ENCODE measurements around the gene LYPLAL1. TPM values are rescaled to one million over a fixed set of nuclear protein-coding genes. Genes with fewer than 3 reads are reported as not detected.
"Not testable (repeated sequence)": the region's sequence is repeated elsewhere in the genome, so short reads cannot be mapped to it uniquely, and the experiment has no call there.

The LYPLAL1 gene
- total RNA-seq, 3 donors from 2014 or later = 14.8 to 18.5 (median 16.9) TPM

DNA sequence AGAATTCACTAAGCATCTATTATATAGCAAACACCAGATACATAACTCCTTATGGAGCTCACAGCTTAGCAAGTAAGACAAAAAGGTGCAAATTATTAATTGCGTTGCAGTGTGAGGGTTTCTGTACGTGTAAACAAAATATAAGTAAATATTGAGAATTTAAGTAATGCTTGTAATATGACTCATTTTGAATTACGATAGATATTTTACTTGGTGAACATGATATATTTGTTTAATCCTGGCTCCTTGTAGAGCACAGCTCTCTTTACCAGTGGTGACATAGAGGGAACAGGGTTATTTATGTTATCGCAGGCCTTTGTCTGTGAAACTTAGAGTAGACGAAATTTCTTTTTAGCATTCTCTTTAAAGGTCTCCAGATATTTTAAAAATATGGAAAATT, 36.4 kb downstream of the LYPLAL1 start:
- Mint-ChIP-seq H3K36me3 (ENCODE audit: insufficient read depth) (peaks cover 17% of the 10 kb centered on the region), H3K4me3 (no peak overlapping the region), H3K27me3 (ENCODE audit: low read depth) (no peaks in the 10 kb centered on the region), H3K9me3 (no peaks in the 10 kb centered on the region), H3K4me1 (ENCODE audit: low read depth) (peaks cover 2% of the 10 kb centered on the region)
- no peak for ATAC-seq
- no peak for DNase-seq

DNA sequence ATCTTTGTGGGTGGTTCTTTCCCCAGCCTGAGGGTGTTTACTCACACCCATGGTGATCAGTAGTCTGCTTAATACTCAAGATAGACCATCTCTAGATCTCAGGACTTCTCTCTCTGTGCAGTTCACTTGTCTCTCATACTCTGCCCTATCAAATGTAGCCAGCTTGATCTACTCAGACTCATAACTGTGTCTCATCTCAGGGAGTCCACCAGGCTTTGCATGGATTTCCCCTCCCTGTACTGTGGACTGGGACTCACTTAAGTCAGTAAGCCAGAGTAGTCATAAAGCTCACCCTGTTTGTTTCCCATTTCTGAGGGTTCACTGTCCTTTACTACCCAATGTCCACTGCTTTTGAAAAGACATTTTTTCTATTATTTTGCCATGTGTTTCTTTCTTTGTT, 41.8 kb downstream of the LYPLAL1 start:
- H3K36me3 Mint-ChIP-seq (ENCODE audit: insufficient read depth) = peaks cover 31% of the 10 kb centered on the region

DNA sequence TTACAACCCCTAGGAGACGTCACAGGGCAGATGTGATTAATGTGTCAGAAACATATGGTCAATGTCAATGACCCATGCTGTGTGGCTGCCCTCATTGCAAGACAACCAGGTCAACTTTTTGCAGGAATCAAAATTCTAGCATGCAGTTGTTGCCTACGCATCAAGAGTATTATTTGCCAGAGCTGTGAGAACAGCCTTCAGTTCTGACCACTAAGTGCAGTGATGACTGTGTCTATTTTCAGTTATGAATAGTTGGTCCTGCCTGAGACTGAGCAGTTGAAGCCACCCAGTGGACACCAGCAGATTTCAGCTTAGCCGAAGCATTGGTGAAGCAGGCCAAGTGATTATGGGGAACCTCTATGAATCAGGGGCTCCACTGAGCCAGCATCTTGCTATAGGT, 47.3 kb downstream of the LYPLAL1 start:
- no peaks in the 10 kb centered on the region for H3K27me3 Mint-ChIP-seq (ENCODE audit: low read depth)
- no peaks in the 10 kb centered on the region for H3K4me1 Mint-ChIP-seq (ENCODE audit: low read depth)
- H3K9me3 Mint-ChIP-seq = no peaks in the 10 kb centered on the region
- DNase-seq = no peak
- peaks cover 14% of the 10 kb centered on the region for H3K36me3 Mint-ChIP-seq (ENCODE audit: insufficient read depth)
- no peak overlapping the region for H3K4me3 Mint-ChIP-seq
- ATAC-seq = no peak

More for the DNA sequence above, 41.8 kb downstream of the LYPLAL1 start:
- Mint-ChIP-seq H3K9me3 (peaks cover 3% of the 10 kb centered on the region), H3K27me3 (ENCODE audit: low read depth) (no peaks in the 10 kb centered on the region), H3K4me3 (no peak overlapping the region), H3K4me1 (ENCODE audit: low read depth) (no peaks in the 10 kb centered on the region)
- ATAC-seq (no peak), DNase-seq (no peak)

DNA sequence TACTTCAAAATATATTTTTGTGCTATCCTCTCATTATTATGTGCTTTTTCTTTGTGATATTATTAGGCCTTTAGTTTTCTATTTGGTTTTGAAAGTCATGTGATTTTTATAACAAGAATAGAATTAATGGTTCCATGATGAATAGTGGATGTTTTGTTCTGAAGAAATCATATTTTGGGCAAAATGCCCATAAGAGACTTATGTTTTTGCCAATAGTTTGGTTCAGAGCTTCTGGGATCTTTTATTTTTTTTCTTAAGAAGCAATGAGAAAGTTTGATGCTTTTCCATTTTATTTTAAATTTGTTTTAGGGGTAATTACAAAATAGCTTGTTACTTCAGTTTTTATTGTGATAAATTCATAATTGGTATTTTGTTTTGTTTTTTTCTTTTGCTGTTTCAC, 49.8 kb downstream of the LYPLAL1 start:
- no peaks in the 10 kb centered on the region for H3K9me3 Mint-ChIP-seq
- ATAC-seq (no peak), DNase-seq (no peak)
- peaks cover 15% of the 10 kb centered on the region for H3K36me3 Mint-ChIP-seq (ENCODE audit: insufficient read depth)
- H3K27me3 Mint-ChIP-seq (ENCODE audit: low read depth) = no peaks in the 10 kb centered on the region
- H3K4me1 Mint-ChIP-seq (ENCODE audit: low read depth) = no peaks in the 10 kb centered on the region
- H3K4me3 Mint-ChIP-seq = no peak overlapping the region

DNA sequence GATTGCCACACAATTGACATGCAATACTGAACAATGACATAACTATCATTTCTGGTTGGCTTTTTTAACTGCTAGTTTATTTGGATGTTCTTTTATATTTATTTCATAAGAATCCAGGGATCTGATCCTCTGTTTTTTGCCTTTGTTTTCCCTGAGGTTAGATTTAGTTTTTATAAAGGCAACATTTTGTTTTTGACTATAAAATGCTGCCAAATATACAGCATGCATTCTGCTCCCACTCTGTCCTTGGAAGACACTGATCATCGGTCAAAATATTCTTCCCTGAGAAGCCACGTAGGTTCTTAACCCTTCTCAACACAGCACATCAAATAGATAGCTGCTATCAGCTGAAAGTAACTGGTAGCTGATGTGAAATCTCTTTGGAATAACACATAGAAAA, 52.5 kb downstream of the LYPLAL1 start:
- peaks cover 12% of the 10 kb centered on the region for H3K36me3 Mint-ChIP-seq (ENCODE audit: insufficient read depth)
- ATAC-seq (no peak), DNase-seq (no peak)
- H3K4me3 Mint-ChIP-seq = no peak overlapping the region
- no peaks in the 10 kb centered on the region for H3K9me3 Mint-ChIP-seq
- H3K4me1 Mint-ChIP-seq (ENCODE audit: low read depth) = no peaks in the 10 kb centered on the region
- H3K27me3 Mint-ChIP-seq (ENCODE audit: low read depth) = no peaks in the 10 kb centered on the region

DNA sequence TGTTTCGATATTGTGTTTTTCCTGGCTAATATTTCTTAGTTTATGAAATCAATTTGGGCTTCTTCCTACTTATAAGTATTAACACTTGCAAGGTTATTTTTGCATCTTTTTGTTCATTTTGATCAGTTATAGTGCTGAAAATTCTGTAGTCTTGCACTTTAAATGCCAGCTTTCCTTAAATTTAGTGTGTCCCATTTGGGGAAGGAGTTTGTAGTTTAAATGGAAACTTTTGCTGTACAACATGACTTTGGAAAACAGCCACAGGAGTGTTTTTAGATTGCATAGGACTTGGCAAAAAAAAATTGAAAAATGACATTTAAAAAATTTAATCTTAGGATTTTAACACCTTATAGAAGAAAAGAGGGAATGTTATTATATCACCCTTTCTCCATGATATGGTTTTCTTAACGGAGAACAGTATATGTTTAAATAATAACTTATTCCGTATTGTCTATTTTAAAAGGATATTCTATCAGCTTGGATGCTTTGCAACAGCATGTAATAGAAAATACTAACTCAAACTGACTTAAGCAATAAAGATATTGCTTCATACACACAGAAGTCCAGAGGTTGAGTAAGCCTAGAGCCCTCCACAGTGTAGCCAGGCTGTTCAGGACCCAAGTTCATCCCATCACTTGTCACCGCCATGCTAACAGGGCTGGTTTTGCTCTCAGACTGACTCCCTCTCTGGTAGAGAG, 53.8 kb downstream of the LYPLAL1 start:
- Mint-ChIP-seq H3K36me3 (ENCODE audit: insufficient read depth) (peaks cover 12% of the 10 kb centered on the region), H3K27me3 (ENCODE audit: low read depth) (no peaks in the 10 kb centered on the region), H3K4me3 (no peak overlapping the region), H3K4me1 (ENCODE audit: low read depth) (no peaks in the 10 kb centered on the region), H3K9me3 (no peaks in the 10 kb centered on the region)
- DNase-seq (no peak), ATAC-seq (no peak)

DNA sequence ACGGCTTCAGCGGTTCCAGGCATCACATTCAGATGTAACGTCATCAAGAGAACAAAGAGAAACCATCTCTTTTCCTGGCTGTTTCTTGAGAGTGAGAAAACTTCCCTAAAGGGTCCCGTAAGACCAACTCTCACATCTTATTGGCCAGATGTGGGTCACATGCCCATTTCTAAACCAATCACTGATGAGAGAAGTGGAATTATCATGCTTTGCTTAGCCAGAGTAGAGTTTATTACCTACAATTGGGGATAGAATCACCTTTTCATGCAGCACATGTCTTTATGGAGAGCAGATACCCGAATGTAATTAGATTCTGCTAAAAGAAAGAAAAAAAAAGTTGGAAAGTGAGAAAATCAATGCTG, 54.4 kb downstream of the LYPLAL1 start:
- Mint-ChIP-seq H3K4me1 (ENCODE audit: low read depth) (no peaks in the 10 kb centered on the region), H3K9me3 (no peaks in the 10 kb centered on the region), H3K4me3 (no peak overlapping the region), H3K36me3 (ENCODE audit: insufficient read depth) (peaks cover 12% of the 10 kb centered on the region), H3K27me3 (ENCODE audit: low read depth) (no peaks in the 10 kb centered on the region)
- DNase-seq = no peak
- ATAC-seq = no peak

DNA sequence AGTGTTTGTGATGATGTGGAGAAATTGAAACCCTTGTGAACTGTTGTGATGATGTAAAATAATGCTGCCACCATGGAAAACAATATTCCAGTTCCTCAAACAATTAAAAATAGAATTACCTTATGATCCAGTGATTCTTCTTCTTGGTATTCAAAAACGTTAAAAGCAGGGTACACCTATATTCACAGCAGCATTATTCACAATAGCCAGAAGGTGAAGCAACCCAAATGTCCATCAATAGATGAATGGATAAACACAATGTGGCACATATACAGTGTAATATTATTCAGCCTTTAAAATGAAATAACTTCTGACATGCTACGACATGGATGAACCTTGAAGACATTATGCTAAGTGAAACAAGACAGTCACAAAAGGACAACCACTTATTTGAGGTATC, 59.2 kb downstream of the LYPLAL1 start:
- Mint-ChIP-seq H3K27me3 (ENCODE audit: low read depth) (no peaks in the 10 kb centered on the region), H3K4me1 (ENCODE audit: low read depth) (no peaks in the 10 kb centered on the region), H3K36me3 (ENCODE audit: insufficient read depth) (no peaks in the 10 kb centered on the region), H3K9me3 (no peaks in the 10 kb centered on the region), H3K4me3 (no peak overlapping the region)
- DNase-seq (no peak), ATAC-seq (no peak)

DNA sequence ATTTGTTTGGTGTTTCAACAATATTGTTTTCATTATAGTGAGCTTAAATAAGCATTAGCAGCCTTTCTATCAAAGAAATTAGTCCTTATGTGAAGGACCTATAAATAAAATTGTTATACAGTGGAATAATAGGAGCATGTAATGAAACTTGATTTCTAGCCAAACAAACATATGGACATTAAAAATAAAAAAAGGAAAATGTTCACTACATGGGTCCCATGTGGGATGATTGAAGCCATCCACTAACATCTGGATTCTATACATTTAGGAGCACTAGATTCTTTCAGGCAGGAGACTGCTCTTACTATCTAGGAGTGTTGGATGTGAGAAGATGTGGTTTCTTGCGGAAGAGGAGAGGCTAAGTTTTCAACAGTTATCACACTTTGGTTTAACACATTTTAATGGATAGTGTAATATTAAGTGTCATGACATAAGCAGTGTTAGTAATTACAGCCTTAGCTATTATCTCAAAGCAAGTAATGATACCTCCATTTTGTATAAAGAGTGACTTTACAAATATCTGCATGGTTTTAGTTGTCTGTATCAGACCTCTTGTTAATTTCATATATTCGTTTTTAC, 62.3 kb downstream of the LYPLAL1 start:
- no peak for ATAC-seq
- Mint-ChIP-seq H3K27me3 (ENCODE audit: low read depth) (no peaks in the 10 kb centered on the region), H3K4me1 (ENCODE audit: low read depth) (no peaks in the 10 kb centered on the region), H3K36me3 (ENCODE audit: insufficient read depth) (no peaks in the 10 kb centered on the region), H3K9me3 (no peaks in the 10 kb centered on the region), H3K4me3 (no peak overlapping the region)
- DNase-seq = no peak

DNA sequence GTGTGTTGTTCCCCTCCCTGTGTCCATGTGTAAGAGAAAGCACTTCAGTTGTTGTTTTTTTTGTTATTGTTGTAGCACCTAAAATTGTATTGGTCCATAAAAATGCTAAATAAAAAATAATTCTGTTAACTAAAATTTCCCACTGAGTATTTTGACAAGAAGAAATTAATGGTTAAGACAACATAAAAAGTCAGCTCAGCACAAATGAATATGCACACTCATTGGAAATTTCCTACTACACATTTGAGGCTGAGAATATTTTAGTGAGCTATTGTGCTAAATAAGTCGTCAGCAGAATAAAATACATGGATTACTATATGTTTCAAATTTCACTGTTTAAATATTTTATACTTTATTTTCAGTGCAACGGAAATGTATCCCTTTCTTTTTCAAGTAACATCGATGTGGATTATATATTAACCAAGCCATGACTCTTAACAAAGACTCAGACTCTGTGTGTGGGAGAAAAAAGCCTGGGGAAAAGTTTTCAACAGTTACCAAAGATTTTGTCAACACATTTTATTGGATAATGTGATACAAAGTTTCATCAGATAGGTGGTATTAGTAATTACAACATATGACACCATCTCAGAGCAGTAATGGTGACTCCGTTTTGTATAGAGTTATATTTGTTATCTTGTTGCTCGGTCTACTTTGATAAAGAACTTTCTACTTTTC, 63.4 kb downstream of the LYPLAL1 start:
- Mint-ChIP-seq H3K4me3 (no peak overlapping the region), H3K36me3 (ENCODE audit: insufficient read depth) (peaks cover 1% of the 10 kb centered on the region), H3K9me3 (no peaks in the 10 kb centered on the region), H3K27me3 (ENCODE audit: low read depth) (no peaks in the 10 kb centered on the region), H3K4me1 (ENCODE audit: low read depth) (no peaks in the 10 kb centered on the region)
- DNase-seq (no peak), ATAC-seq (no peak)

DNA sequence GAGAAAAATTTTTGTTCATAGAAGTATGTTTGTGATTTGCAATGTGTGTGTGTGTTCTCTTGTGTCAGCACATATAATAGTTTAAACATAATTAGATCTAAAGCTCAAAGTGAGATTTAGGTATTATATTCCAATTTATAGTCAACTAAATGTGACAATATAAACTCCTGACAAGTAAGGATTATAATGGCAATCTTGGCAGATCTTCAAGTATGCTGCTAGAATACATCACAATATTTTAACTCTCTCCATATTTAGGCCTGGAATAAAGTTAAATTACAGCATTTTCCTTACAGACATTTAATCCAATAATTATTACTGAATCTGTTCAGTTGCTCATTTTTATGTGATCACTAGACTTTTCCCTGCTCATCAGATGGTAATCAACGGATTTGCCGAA, 65.8 kb downstream of the LYPLAL1 start:
- H3K4me1 Mint-ChIP-seq (ENCODE audit: low read depth) = no peaks in the 10 kb centered on the region
- no peak overlapping the region for H3K4me3 Mint-ChIP-seq
- peaks cover 4% of the 10 kb centered on the region for H3K36me3 Mint-ChIP-seq (ENCODE audit: insufficient read depth)
- H3K27me3 Mint-ChIP-seq (ENCODE audit: low read depth) = no peaks in the 10 kb centered on the region
- no peak for DNase-seq
- ATAC-seq = no peak
- H3K9me3 Mint-ChIP-seq = no peaks in the 10 kb centered on the region

DNA sequence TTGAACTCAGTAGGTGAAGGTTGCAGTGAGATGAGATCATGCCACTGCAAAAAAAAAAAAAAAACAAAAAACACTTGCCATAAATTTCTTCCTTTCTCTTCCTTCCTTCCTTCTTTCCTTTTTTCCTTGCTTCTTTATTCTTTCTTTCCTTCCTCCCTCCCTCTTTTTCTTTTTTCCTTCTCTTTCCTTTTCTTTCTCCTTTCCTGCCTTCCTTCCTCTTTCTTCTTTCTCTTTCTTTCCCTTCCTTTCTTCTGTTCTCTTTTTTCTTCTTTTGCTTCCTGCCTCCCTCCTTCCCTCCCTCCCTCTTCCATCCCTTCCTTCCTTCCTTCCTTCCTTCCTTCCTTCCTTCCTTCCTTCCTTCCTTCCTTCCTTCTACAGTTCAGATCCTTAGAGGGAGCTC, 71.2 kb downstream of the LYPLAL1 start:
- ATAC-seq (no peak), DNase-seq (no peak)
- Mint-ChIP-seq H3K4me1 (ENCODE audit: low read depth) (no peaks in the 10 kb centered on the region), H3K36me3 (ENCODE audit: insufficient read depth) (peaks cover 7% of the 10 kb centered on the region), H3K4me3 (no peak overlapping the region), H3K27me3 (ENCODE audit: low read depth) (no peaks in the 10 kb centered on the region), H3K9me3 (no peaks in the 10 kb centered on the region)

DNA sequence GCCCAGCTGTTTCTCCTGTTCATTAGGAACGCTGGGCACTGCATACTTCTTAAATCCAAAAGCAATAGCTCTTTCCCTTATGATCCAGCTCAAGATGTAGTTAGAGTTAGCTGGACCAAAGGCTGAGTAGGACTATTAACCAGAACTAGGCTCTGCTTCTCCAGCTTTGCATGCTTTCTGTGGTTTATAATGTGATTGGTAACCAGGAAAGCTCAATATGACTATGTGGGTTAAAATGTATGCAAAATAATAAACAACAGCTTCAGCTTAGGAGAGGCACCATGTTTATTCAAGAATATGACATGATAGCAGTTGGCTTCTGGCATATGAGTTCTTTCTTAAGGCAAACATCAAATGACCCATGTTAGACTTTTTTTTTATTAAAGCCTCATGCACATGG, 73.8 kb downstream of the LYPLAL1 start:
- peaks cover 12% of the 10 kb centered on the region for H3K36me3 Mint-ChIP-seq (ENCODE audit: insufficient read depth)

DNA sequence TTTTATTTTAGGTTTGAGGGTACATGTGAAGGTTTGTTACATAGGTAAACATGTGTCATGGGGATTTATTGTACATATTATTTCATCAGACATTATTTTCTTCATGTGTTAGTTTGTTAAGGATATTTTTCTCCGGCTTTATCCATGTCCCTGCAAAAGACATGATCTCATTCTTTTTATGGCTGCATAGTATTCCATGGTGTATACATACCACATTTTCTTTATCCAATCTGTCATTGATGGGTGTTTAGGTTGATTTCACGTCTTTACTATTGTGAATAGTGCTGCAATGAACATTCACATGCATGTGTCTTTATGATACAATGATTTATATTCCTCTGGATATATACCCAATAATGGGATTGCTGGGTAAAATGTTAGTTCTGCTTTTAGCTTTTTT, 76.8 kb downstream of the LYPLAL1 start:
- not testable (repeated sequence) for H3K4me3 Mint-ChIP-seq; H3K4me1 Mint-ChIP-seq (ENCODE audit: low read depth); ATAC-seq; DNase-seq; H3K27me3 Mint-ChIP-seq (ENCODE audit: low read depth); H3K36me3 Mint-ChIP-seq (ENCODE audit: insufficient read depth)
- H3K9me3 Mint-ChIP-seq = peaks cover 20% of the 10 kb centered on the region

More for the DNA sequence above, 73.8 kb downstream of the LYPLAL1 start:
- Mint-ChIP-seq H3K4me3 (no peak overlapping the region), H3K27me3 (ENCODE audit: low read depth) (no peaks in the 10 kb centered on the region), H3K9me3 (peaks cover 15% of the 10 kb centered on the region), H3K4me1 (ENCODE audit: low read depth) (no peaks in the 10 kb centered on the region)
- no peak for DNase-seq
- no peak for ATAC-seq

DNA sequence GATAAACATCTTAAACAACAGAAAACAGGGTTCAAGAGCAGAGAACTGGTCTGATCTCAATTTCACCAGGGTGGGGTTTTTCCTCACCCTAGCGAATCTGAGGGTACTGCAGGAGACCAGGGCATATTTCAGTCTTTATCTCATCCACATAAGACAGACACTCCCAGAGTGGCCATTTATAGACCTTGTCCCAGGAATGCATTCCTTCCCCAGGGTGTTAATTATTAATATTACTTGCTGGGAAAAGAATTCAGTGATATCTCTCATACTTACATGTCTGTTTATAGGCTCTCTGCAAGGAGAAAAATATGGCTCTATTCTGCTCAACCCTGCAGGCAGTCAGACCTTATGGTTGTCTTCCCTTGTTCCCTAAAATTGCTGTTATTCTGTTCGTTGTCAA, 84.1 kb downstream of the LYPLAL1 start:
- Mint-ChIP-seq H3K9me3 (peaks cover 25% of the 10 kb centered on the region), H3K4me3 (no peak overlapping the region), H3K27me3 (ENCODE audit: low read depth) (no peaks in the 10 kb centered on the region), H3K4me1 (ENCODE audit: low read depth) (no peaks in the 10 kb centered on the region), H3K36me3 (ENCODE audit: insufficient read depth) (peaks cover 11% of the 10 kb centered on the region)
- no peak for DNase-seq
- no peak for ATAC-seq
